ENCODE measurements around the gene SAE1.

- TF ChIP-seq CTCF (IDR thresholded peaks at IDR 0.05) (no peak), POLR2A (IDR thresholded peaks at IDR 0.05) (no peak)
Measured at GRCh38 chr19:47120470-47121067, 10.1 kb upstream of the SAE1 start.

Data from breast epithelium (tissue), 3 donors.